ENCODE measurements around the gene PRSS22. TPM values are rescaled to one million over a fixed set of nuclear protein-coding genes. Genes with fewer than 3 reads are reported as not detected.

PRSS22 gene
- total and polyA plus RNA-seq, 2 experiments from 2014 or later = 1.3 to 2.0 TPM

DNA sequence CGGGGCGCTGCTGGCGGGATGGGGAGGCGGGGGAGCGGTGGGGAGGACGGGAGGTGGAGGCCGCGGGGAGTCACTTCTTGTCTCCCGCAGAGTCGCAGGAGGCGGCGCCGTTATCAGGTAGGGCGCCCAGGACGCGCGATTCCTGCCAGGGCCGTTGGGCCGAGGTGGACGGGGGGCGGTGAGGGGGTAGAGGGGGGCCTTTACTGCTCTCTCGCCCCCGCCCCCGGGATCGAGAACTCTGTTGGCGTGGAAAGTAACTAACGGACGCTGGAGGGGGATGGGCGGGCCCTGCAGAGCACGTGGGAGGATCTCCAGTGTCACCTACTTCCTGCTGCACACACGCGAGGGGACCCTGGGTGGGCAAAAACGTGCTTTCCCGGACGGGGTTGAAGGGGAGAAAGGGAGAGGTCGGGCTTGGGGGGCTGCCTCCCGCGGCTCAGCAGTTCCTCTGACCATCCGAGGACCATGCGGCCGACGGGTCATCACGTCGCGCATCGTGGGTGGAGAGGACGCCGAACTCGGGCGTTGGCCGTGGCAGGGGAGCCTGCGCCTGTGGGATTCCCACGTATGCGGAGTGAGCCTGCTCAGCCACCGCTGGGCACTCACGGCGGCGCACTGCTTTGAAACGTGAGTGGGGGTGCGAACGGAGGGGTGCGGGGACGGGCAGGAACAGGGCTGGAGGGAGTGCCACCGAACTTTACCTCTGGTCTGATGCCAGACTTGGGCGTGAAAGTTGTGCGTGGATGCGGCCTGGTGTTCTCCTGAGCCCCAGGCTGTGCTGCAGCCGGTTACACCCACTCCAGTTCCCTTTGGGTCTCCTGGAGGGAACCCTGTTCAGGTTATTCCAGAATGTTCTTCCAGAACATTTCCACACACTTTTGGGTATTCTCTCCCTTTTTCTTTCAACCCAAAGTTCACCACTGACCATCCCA, 40.4 kb downstream of the PRSS22 start:
- H2AFZ ChIP-seq = peak overlapping the region; percentile 56; the same call in 1 of the 2 replicates
- ATAC-seq = no peak

More for the DNA sequence above, 40.4 kb downstream of the PRSS22 start:
- Histone ChIP-seq H3K27me3 (ENCODE audit: insufficient read depth) (no peaks in the 10 kb centered on the region), H3K4me3 (no peak overlapping the region), H3K79me2 (replicated peaks; ENCODE audit: insufficient read depth) (no peaks in the 10 kb centered on the region), H3K4me1 (ENCODE audit: insufficient read depth) (no peaks in the 10 kb centered on the region), H3F3A (replicated peaks; ENCODE audit: low read depth) (no peaks in the 10 kb centered on the region), H4K20me1 (replicated peaks; ENCODE audit: insufficient read depth) (no peaks in the 10 kb centered on the region), H3K4me2 (no peak overlapping the region), H3K9me2 (ENCODE audit: insufficient read depth) (no peaks in the 10 kb centered on the region), H3K36me3 (ENCODE audit: insufficient read depth) (no peaks in the 10 kb centered on the region), H3K27ac (ENCODE audit: low read depth) (no peak overlapping the region)
- Mint-ChIP-seq H3K4me1 (no peaks in the 10 kb centered on the region), H3K9me3 (no peaks in the 10 kb centered on the region), H3K36me3 (ENCODE audit: low read depth) (no peaks in the 10 kb centered on the region), H3K4me3 (no peak overlapping the region), H3K27ac (no peak overlapping the region), H3K27me3 (ENCODE audit: insufficient read depth, low read depth, poor library complexity) (peaks cover 4% of the 10 kb centered on the region)
- no peak for DNase-seq (ENCODE audit: low spot score)
- TF ChIP-seq, protein P1, sequence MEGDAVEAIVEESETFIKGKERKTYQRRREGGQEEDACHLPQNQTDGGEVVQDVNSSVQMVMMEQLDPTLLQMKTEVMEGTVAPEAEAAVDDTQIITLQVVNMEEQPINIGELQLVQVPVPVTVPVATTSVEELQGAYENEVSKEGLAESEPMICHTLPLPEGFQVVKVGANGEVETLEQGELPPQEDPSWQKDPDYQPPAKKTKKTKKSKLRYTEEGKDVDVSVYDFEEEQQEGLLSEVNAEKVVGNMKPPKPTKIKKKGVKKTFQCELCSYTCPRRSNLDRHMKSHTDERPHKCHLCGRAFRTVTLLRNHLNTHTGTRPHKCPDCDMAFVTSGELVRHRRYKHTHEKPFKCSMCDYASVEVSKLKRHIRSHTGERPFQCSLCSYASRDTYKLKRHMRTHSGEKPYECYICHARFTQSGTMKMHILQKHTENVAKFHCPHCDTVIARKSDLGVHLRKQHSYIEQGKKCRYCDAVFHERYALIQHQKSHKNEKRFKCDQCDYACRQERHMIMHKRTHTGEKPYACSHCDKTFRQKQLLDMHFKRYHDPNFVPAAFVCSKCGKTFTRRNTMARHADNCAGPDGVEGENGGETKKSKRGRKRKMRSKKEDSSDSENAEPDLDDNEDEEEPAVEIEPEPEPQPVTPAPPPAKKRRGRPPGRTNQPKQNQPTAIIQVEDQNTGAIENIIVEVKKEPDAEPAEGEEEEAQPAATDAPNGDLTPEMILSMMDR (conservative IDR thresholded peaks at IDR 0.05; ENCODE audit: low read depth in 2 of 2) = no peak
- TF ChIP-seq, protein P2, sequence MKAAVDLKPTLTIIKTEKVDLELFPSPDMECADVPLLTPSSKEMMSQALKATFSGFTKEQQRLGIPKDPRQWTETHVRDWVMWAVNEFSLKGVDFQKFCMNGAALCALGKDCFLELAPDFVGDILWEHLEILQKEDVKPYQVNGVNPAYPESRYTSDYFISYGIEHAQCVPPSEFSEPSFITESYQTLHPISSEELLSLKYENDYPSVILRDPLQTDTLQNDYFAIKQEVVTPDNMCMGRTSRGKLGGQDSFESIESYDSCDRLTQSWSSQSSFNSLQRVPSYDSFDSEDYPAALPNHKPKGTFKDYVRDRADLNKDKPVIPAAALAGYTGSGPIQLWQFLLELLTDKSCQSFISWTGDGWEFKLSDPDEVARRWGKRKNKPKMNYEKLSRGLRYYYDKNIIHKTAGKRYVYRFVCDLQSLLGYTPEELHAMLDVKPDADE (IDR thresholded peaks at IDR 0.05) = no peak
- TF ChIP-seq EZH2 (IDR thresholded peaks at IDR 0.05; ENCODE audit: low read depth, unreplicated experiment) (no peak), CREB1 (CRISPR knock-in tag; IDR thresholded peaks at IDR 0.05; ENCODE audit: low read depth) (no peak), JUNB (IDR thresholded peaks at IDR 0.05; ENCODE audit: unreplicated experiment) (no peak), ZNF114 (CRISPR knock-in tag; IDR thresholded peaks at IDR 0.05) (no peak), ZNF331 (CRISPR knock-in tag; IDR thresholded peaks at IDR 0.05; ENCODE audit: low read depth) (no peak), POLR2AphosphoS5 (IDR thresholded peaks at IDR 0.05; ENCODE audit: low read depth) (no peak), NANOG (IDR thresholded peaks at IDR 0.05; ENCODE audit: borderline replicate concordance) (no peak), EZH2phosphoT487 (IDR thresholded peaks at IDR 0.05; ENCODE audit: unreplicated experiment) (no peak)
- TF ChIP-seq, protein P3, sequence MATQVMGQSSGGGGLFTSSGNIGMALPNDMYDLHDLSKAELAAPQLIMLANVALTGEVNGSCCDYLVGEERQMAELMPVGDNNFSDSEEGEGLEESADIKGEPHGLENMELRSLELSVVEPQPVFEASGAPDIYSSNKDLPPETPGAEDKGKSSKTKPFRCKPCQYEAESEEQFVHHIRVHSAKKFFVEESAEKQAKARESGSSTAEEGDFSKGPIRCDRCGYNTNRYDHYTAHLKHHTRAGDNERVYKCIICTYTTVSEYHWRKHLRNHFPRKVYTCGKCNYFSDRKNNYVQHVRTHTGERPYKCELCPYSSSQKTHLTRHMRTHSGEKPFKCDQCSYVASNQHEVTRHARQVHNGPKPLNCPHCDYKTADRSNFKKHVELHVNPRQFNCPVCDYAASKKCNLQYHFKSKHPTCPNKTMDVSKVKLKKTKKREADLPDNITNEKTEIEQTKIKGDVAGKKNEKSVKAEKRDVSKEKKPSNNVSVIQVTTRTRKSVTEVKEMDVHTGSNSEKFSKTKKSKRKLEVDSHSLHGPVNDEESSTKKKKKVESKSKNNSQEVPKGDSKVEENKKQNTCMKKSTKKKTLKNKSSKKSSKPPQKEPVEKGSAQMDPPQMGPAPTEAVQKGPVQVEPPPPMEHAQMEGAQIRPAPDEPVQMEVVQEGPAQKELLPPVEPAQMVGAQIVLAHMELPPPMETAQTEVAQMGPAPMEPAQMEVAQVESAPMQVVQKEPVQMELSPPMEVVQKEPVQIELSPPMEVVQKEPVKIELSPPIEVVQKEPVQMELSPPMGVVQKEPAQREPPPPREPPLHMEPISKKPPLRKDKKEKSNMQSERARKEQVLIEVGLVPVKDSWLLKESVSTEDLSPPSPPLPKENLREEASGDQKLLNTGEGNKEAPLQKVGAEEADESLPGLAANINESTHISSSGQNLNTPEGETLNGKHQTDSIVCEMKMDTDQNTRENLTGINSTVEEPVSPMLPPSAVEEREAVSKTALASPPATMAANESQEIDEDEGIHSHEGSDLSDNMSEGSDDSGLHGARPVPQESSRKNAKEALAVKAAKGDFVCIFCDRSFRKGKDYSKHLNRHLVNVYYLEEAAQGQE (IDR thresholded peaks at IDR 0.05; ENCODE audit: unreplicated experiment) = no peak
- TF ChIP-seq, protein P4, sequence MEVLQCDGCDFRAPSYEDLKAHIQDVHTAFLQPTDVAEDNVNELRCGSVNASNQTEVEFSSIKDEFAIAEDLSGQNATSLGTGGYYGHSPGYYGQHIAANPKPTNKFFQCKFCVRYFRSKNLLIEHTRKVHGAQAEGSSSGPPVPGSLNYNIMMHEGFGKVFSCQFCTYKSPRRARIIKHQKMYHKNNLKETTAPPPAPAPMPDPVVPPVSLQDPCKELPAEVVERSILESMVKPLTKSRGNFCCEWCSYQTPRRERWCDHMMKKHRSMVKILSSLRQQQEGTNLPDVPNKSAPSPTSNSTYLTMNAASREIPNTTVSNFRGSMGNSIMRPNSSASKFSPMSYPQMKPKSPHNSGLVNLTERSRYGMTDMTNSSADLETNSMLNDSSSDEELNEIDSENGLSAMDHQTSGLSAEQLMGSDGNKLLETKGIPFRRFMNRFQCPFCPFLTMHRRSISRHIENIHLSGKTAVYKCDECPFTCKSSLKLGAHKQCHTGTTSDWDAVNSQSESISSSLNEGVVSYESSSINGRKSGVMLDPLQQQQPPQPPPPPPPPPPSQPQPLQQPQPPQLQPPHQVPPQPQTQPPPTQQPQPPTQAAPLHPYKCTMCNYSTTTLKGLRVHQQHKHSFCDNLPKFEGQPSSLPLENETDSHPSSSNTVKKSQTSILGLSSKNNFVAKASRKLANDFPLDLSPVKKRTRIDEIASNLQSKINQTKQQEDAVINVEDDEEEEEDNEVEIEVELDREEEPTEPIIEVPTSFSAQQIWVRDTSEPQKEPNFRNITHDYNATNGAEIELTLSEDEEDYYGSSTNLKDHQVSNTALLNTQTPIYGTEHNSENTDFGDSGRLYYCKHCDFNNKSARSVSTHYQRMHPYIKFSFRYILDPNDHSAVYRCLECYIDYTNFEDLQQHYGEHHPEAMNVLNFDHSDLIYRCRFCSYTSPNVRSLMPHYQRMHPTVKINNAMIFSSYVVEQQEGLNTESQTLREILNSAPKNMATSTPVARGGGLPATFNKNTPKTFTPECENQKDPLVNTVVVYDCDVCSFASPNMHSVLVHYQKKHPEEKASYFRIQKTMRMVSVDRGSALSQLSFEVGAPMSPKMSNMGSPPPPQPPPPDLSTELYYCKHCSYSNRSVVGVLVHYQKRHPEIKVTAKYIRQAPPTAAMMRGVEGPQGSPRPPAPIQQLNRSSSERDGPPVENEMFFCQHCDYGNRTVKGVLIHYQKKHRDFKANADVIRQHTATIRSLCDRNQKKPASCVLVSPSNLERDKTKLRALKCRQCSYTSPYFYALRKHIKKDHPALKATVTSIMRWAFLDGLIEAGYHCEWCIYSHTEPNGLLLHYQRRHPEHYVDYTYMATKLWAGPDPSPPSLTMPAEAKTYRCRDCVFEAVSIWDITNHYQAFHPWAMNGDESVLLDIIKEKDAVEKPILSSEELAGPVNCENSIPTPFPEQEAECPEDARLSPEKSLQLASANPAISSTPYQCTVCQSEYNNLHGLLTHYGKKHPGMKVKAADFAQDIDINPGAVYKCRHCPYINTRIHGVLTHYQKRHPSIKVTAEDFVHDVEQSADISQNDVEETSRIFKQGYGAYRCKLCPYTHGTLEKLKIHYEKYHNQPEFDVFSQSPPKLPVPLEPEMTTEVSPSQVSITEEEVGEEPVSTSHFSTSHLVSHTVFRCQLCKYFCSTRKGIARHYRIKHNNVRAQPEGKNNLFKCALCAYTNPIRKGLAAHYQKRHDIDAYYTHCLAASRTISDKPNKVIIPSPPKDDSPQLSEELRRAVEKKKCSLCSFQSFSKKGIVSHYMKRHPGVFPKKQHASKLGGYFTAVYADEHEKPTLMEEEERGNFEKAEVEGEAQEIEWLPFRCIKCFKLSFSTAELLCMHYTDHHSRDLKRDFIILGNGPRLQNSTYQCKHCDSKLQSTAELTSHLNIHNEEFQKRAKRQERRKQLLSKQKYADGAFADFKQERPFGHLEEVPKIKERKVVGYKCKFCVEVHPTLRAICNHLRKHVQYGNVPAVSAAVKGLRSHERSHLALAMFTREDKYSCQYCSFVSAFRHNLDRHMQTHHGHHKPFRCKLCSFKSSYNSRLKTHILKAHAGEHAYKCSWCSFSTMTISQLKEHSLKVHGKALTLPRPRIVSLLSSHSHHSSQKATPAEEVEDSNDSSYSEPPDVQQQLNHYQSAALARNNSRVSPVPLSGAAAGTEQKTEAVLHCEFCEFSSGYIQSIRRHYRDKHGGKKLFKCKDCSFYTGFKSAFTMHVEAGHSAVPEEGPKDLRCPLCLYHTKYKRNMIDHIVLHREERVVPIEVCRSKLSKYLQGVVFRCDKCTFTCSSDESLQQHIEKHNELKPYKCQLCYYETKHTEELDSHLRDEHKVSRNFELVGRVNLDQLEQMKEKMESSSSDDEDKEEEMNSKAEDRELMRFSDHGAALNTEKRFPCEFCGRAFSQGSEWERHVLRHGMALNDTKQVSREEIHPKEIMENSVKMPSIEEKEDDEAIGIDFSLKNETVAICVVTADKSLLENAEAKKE (CRISPR knock-in tag; IDR thresholded peaks at IDR 0.05) = no peak

All from GM23338 (cell line).